HG03060 (cell line): ENCODE results near the gene ADGRL4.

Source experiments
- ATAC-seq: cut with Tn5 transposase; IDR thresholded peaks from one replicate; pipeline ENCODE4 v1.9.1; 2021; ENCODE audit warnings: low read depth, moderate number of reproducible peaks; ENCODE audit not compliant: unreplicated experiment

ADGRL4 gene

GRCh38 chr1:78840453-78841271, 165.9 kb downstream of the ADGRL4 start:
- ATAC-seq, result no peak
